H9 (cell line): ENCODE results near the gene CCL24. TPM values are rescaled to one million over a fixed set of nuclear protein-coding genes. Genes with fewer than 3 reads are reported as not detected.

Experiments
- DNase-seq: peaks from one replicate; pipeline ENCODE4 v3.0.0-alpha.2; 2017
- H2AFZ ChIP-seq: one replicate; pipeline ENCODE4 v1.6.1; 2013; ENCODE audit warnings: mild to moderate bottlenecking, low read length, control low read depth, moderate library complexity
- H2AK5ac ChIP-seq: 2 replicates; pipeline ENCODE4 v1.6.1; 2013; ENCODE audit warnings: low read length, control low read depth, mixed read lengths; ENCODE audit not compliant: insufficient read length
- H2BK120ac ChIP-seq: one replicate; pipeline ENCODE4 v1.6.1; 2013; ENCODE audit warnings: low read depth, mild to moderate bottlenecking, low read length, control low read depth, inconsistent platforms; ENCODE audit not compliant: poor library complexity, severe bottlenecking
- H2BK12ac ChIP-seq: 2 replicates; pipeline ENCODE4 v1.6.1; 2013; ENCODE audit warnings: low read length, control low read depth, mixed read lengths, low read depth; ENCODE audit not compliant: insufficient read length
- H2BK15ac ChIP-seq: 2 replicates; pipeline ENCODE4 v1.6.1; 2013; ENCODE audit warnings: low read depth, low read length, control low read depth
- H2BK20ac ChIP-seq: one replicate; pipeline ENCODE4 v1.6.1; 2013; ENCODE audit warnings: low read depth, mild to moderate bottlenecking, low read length, control low read depth, inconsistent platforms; ENCODE audit not compliant: poor library complexity, severe bottlenecking
- H2BK5ac ChIP-seq: 2 replicates; pipeline ENCODE4 v1.6.1; 2013; ENCODE audit warnings: low read length, control low read depth, mixed read lengths; ENCODE audit not compliant: insufficient read length
- H3K14ac ChIP-seq: 2 replicates; pipeline ENCODE4 v1.6.1; 2013; ENCODE audit warnings: low read length, control low read depth; ENCODE audit not compliant: insufficient read depth
- H3K18ac ChIP-seq: 2 replicates; pipeline ENCODE4 v1.6.1; 2013; ENCODE audit warnings: low read depth, mild to moderate bottlenecking, mixed read lengths, low read length, control low read depth; ENCODE audit not compliant: insufficient read length
- H3K23ac ChIP-seq: 2 replicates; pipeline ENCODE4 v1.6.1; 2013; ENCODE audit warnings: low read length, control low read depth, mixed read lengths, low read depth; ENCODE audit not compliant: insufficient read length
- H3K23me2 ChIP-seq: 2 replicates; pipeline ENCODE4 v1.6.1; 2013; ENCODE audit warnings: low read depth, mild to moderate bottlenecking, mixed read lengths, low read length, control low read depth; ENCODE audit not compliant: insufficient read length, poor library complexity, severe bottlenecking
- H3K27ac ChIP-seq: 2 replicates; pipeline ENCODE4 v1.5.1; 2013; ENCODE audit warnings: low read length, control low read depth, mixed read lengths, low read depth; ENCODE audit not compliant: insufficient read length
- H3K27me3 ChIP-seq: 2 replicates; pipeline ENCODE4 v1.6.1; 2013; ENCODE audit warnings: low read length, control low read depth, inconsistent platforms; ENCODE audit not compliant: insufficient read depth
- H3K4ac ChIP-seq: 2 replicates; pipeline ENCODE4 v1.6.1; 2013; ENCODE audit warnings: low read depth, mild to moderate bottlenecking, control low read depth, inconsistent platforms, low read length, moderate library complexity
- H3K4me1 ChIP-seq: 2 replicates; pipeline ENCODE4 v1.6.1; 2013; ENCODE audit warnings: low read length, control low read depth, inconsistent platforms; ENCODE audit not compliant: insufficient read depth
- H3K4me2 ChIP-seq: 2 replicates; pipeline ENCODE4 v1.6.1; 2013; ENCODE audit warnings: low read length, control low read depth, mixed read lengths; ENCODE audit not compliant: insufficient read length, insufficient read depth
- H3K56ac ChIP-seq: 2 replicates; pipeline ENCODE4 v1.6.1; 2013; ENCODE audit warnings: low read depth, mild to moderate bottlenecking, mixed read lengths, low read length, control low read depth; ENCODE audit not compliant: insufficient read length
- H3K79me1 ChIP-seq: 2 replicates; pipeline ENCODE4 v1.6.1; 2013; ENCODE audit warnings: low read depth, mild to moderate bottlenecking, moderate library complexity, low read length, control low read depth, inconsistent platforms; ENCODE audit not compliant: insufficient read depth, poor library complexity, severe bottlenecking
- H3K79me2 ChIP-seq: 2 replicates; pipeline ENCODE4 v1.6.1; 2013; ENCODE audit warnings: low read length, control low read depth, inconsistent platforms; ENCODE audit not compliant: insufficient read depth
- H3K9ac ChIP-seq: 2 replicates; pipeline ENCODE4 v1.6.1; 2013; ENCODE audit warnings: low read length, control low read depth, mixed read lengths; ENCODE audit not compliant: insufficient read length; ENCODE audit errors: extremely low read depth
- H3K9me3 ChIP-seq: one replicate; pipeline ENCODE4 v1.6.1; 2013; ENCODE audit warnings: low read depth, low read length, inconsistent platforms; ENCODE audit not compliant: control insufficient read depth
- H3T11ph ChIP-seq: one replicate; pipeline ENCODE4 v1.6.1; 2013; ENCODE audit warnings: mild to moderate bottlenecking, low read length, control low read depth, inconsistent platforms
- H4K20me1 ChIP-seq: one replicate; pipeline ENCODE4 v1.6.1; 2013; ENCODE audit not compliant: control insufficient read depth, insufficient read length, insufficient read depth
- H4K5ac ChIP-seq: 2 replicates; pipeline ENCODE4 v1.6.1; 2013; ENCODE audit warnings: low read depth, mild to moderate bottlenecking, mixed read lengths, low read length, control low read depth; ENCODE audit not compliant: insufficient read length
- H4K8ac ChIP-seq: replicated peaks from 2 replicates; pipeline ENCODE4 v1.6.1; 2013; ENCODE audit warnings: low read length, control low read depth, mixed read lengths, low read depth; ENCODE audit not compliant: insufficient read length
- H4K91ac ChIP-seq: 2 replicates; pipeline ENCODE4 v1.6.1; 2013; ENCODE audit warnings: low read depth, mild to moderate bottlenecking, moderate library complexity, mixed read lengths, low read length, control low read depth; ENCODE audit not compliant: insufficient read length
- H3K27ac Mint-ChIP-seq, 3 experiments: 2 replicates in 2 of 3; 3 replicates in 1 of 3; pipeline ENCODE4 v1.8.0; 2020 to 2021; ENCODE audit warnings: mixed read lengths in 3 of 3, mild to moderate bottlenecking in 1 of 3, moderate library complexity in 1 of 3
- H3K27me3 Mint-ChIP-seq: 2 replicates; pipeline ENCODE4 v1.8.0; 2021; ENCODE audit warnings: low read depth, mild to moderate bottlenecking, moderate library complexity, mixed read lengths
- H3K36me3 Mint-ChIP-seq, 3 experiments: 2 replicates in 2 of 3; 3 replicates in 1 of 3; pipeline ENCODE4 v1.8.0; 2020 to 2021; ENCODE audit warnings: low read depth in 3 of 3, mixed read lengths in 3 of 3; ENCODE audit not compliant: insufficient read depth in 1 of 3
- H3K4me1 Mint-ChIP-seq, 2 experiments: 2 replicates each; pipeline ENCODE4 v1.8.0; 2020; ENCODE audit warnings: mixed read lengths in 2 of 2
- H3K4me3 Mint-ChIP-seq, 2 experiments: 2 replicates in 1 of 2; 3 replicates in 1 of 2; pipeline ENCODE4 v1.8.0; 2020 to 2021; ENCODE audit warnings: mild to moderate bottlenecking in 2 of 2, mixed read lengths in 2 of 2, moderate library complexity in 1 of 2
- H3K9me3 Mint-ChIP-seq, 2 experiments: 2 replicates in 1 of 2; 3 replicates in 1 of 2; pipeline ENCODE4 v1.8.0; 2020; ENCODE audit warnings: mild to moderate bottlenecking in 2 of 2, mixed read lengths in 2 of 2, moderate library complexity in 1 of 2
- WGBS: extraction: QIAGEN DNeasy Blood & Tissue Kit; methylation state at CpG from one replicate; pipeline ENCODE4 v1.1.7; 2013; ENCODE audit warnings: missing lambda C conversion rate, low lambda C conversion rate, mixed read lengths; ENCODE audit not compliant: insufficient read length; ENCODE audit errors: extremely low coverage; 5-methylcytosine and 5-hydroxymethylcytosine counted together
- total RNA-seq: library from RNA; stranded (reverse); gene quantifications from 2 replicates; pipeline ENCODE4 v1.2.1, GENCODE V29; 2021
- TF ChIP-seq, protein P1 (sequence below): fragments of 200-600 bp; sonication (generic); conservative IDR thresholded peaks from 3 replicates; pipeline ENCODE4 v1.8.0; 2021; ENCODE audit warnings: antibody characterized with exemption, mild to moderate bottlenecking

The CCL24 gene
- total RNA-seq, 1 experiment from 2014 or later: not detected

DNA sequence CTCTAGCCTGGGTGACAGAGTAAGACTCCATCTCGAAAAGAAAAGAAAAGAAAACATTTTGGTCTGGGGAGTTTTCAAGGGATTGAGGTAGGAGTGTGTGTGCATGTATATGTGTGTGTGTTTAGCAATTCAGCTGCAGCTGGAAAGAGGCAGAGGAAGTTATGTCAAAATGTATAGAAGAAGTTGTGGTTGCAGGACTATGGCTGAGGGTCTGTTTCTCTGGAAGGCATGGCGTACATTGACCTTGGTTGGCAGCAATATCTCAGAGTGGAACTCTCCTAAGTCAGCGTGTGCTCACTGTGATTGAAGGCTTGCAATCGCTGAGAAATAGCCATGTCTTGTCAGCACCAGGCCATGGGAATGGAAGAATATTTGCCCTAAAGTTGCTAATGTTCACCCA is 36.6 kb upstream of the CCL24 start:
- Histone ChIP-seq H3K79me2 (no peaks in the 10 kb centered on the region), H3T11ph (no peak overlapping the region)
- no peak overlapping the region for H3K27ac Mint-ChIP-seq

More for the DNA sequence above, 36.6 kb upstream of the CCL24 start:
- H3K23ac ChIP-seq: no peak overlapping the region
- no peak overlapping the region for H2BK20ac ChIP-seq
- TF ChIP-seq, protein P1, sequence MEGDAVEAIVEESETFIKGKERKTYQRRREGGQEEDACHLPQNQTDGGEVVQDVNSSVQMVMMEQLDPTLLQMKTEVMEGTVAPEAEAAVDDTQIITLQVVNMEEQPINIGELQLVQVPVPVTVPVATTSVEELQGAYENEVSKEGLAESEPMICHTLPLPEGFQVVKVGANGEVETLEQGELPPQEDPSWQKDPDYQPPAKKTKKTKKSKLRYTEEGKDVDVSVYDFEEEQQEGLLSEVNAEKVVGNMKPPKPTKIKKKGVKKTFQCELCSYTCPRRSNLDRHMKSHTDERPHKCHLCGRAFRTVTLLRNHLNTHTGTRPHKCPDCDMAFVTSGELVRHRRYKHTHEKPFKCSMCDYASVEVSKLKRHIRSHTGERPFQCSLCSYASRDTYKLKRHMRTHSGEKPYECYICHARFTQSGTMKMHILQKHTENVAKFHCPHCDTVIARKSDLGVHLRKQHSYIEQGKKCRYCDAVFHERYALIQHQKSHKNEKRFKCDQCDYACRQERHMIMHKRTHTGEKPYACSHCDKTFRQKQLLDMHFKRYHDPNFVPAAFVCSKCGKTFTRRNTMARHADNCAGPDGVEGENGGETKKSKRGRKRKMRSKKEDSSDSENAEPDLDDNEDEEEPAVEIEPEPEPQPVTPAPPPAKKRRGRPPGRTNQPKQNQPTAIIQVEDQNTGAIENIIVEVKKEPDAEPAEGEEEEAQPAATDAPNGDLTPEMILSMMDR: no peak
- no peak for DNase-seq
- no peaks in the 10 kb centered on the region for H4K20me1 ChIP-seq
- H3K4me1 Mint-ChIP-seq: no peaks in the 10 kb centered on the region
- H3K79me1 ChIP-seq: no peaks in the 10 kb centered on the region
- H3K9me3 Mint-ChIP-seq: no peaks in the 10 kb centered on the region; a peak in 1 of 5 replicates
- H3K9ac ChIP-seq: no peak overlapping the region
- no peak overlapping the region for H4K8ac ChIP-seq
- no peaks in the 10 kb centered on the region for H3K9me3 ChIP-seq
- H2AK5ac ChIP-seq: no peak overlapping the region
- no peak overlapping the region for H2BK120ac ChIP-seq
- H2AFZ ChIP-seq: no peak overlapping the region
- no peak overlapping the region for H3K14ac ChIP-seq
- H3K4me2 ChIP-seq: no peak overlapping the region
- no peak overlapping the region for H3K18ac ChIP-seq
- H3K4me1 ChIP-seq: no peaks in the 10 kb centered on the region
- H2BK5ac ChIP-seq: no peak overlapping the region
- H2BK12ac ChIP-seq: no peak overlapping the region
- H3K4ac ChIP-seq: no peak overlapping the region
- no peak overlapping the region for H3K56ac ChIP-seq
- peaks cover 2% of the 10 kb centered on the region; the same call in 1 of the 2 replicates for H3K27me3 Mint-ChIP-seq
- H3K23me2 ChIP-seq: no peaks in the 10 kb centered on the region
- H3K4me3 Mint-ChIP-seq: no peak overlapping the region
- no peak overlapping the region for H3K27ac ChIP-seq
- WGBS: no CpG with 5 or more reads among the region's 4 CpGs
- no peak overlapping the region for H4K5ac ChIP-seq
- H3K27me3 ChIP-seq: no peaks in the 10 kb centered on the region
- no peak overlapping the region for H4K91ac ChIP-seq
- no peak overlapping the region for H2BK15ac ChIP-seq
- no peaks in the 10 kb centered on the region; a peak in 1 of 7 replicates for H3K36me3 Mint-ChIP-seq
